HG03342 (cell line): ENCODE data around the gene CD7.

ENCODE experiments used
- ATAC-seq: cut with Tn5 transposase; IDR thresholded peaks from one replicate; pipeline ENCODE4 v1.9.1; 2021; ENCODE audit warnings: mild to moderate bottlenecking, moderate library complexity; ENCODE audit not compliant: unreplicated experiment

The CD7 gene

GRCh38 chr17:82329683-82330321 lies 12.4 kb upstream of the CD7 start:
- ATAC-seq, result no peak

- no peak for ATAC-seq
Observed at GRCh38 chr17:82328994-82329507, 11.6 kb upstream of the CD7 start.

DNA sequence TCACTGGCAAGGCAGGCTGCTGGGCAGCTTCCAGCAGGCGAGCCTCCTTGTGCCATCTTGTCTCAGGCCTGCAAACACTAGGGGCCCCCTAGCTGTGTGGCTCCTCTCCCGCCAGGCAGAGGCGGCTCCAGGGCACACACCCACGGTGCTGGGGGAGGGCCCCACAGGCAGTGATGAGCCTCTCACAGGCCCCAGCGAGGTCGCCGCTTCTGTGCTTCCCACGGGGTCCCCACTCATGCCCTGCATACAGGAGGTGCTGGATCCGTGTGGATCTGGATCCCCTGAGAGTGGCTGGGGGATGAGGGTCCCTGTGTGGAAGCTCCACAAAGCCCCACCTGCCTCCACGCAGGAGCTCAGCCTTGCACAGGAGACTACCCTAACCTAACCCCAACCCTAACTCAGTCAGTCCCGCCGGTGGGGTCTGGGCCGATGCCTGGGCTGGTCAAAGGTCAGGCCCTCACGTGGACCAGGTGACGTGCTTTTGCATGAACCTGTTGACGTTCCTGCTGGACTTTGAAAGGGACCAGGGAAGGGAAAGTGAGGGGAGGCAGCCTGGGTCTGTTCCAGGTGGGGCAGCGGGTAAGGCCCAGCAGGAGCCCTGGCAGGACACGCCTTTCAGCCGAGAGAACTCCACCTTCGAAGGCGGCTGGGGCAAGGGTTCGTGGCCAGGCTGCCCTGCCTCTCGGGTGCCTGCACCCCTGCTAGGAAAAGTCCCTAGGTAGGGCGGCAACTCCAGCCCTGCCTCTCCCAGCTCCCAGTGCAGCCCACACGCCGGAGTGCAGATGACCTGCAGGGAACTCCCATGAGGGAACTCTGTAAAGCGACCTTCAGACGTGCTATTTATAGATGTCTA lies 11.0 kb upstream of the CD7 start:
- ATAC-seq, result no peak

GRCh38 chr17:82327757-82328140 lies 10.3 kb upstream of the CD7 start:
- no peak for ATAC-seq

GRCh38 chr17:82327289-82327688 lies 9.9 kb upstream of the CD7 start:
- no peak for ATAC-seq

DNA sequence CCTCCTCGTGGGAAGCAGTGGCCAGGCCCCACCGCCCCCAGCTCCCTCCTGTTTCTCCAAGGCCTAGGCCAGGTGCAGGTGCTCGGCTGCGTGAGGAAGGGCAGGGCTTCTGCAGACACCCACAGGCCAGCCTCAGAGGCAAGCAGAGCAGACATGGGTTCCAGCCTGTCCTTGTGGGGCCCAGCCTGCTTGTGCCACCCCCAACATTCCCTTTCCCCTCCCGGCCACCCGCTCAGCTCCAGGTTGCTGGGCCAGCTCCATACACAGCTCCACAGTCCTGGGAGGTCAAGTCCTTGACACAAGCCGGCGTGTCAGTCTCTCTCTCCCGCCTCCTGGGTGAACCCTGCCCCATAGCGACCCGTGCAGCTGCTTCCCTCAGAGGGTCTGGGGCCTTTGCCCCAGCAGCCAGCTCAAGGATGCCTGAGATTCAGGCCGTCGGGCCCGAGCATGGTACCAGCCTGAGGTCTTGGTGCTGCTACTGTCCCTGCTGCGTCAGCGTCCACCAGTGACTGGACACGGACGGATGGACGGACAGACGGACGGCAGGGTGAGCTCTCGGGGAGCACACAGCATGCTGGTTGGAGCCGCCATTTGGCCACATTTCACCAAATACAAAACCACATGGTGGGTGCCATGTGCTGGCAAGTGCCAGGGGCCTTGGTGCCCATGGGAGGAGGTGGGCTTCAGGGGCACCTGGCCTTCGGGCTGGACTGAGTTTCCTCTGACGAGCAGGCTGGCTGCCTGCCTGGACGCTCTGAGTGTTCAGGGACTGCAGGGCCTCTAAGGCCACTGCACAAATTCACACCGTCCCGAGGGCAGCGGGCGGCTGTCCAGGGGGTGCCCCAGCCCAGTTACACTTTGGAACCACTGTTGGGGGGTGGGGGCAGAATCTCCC lies 8.1 kb upstream of the CD7 start:
- ATAC-seq, result no peak

DNA sequence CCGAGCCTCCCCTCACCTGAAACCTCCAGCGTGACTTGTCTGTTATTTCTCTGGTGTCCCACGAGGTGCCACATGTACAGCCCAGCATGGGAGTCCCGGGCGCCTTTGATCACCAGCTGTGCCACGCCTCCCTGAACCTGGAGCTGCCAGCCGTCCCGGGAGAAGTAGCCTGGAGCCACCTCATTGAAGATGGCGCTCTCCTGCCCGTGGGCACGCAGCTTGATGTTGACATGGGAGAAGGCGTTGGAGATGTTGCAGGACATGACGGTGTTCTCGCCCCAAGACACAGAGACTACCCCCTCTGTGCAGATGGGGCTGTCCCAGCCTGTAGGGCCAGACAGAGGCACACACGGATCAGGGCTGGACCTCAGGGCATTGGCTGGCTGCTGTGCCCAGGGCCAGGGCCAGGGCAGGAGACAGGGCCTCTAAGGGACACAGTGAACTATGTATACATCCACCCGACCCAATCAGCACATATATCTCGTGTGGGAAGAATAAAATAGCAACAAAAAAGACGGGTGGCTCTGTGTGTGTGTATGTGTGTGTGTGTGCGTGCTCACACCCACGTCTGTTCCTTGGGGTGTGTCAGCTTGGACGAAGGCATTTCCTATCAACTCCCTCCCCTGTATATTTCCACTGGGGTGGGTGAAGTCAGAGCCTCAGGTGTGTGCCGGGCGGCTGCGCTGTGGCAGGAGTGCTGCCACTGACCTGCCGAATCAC lies 7.3 kb upstream of the CD7 start:
- ATAC-seq, result no peak

DNA sequence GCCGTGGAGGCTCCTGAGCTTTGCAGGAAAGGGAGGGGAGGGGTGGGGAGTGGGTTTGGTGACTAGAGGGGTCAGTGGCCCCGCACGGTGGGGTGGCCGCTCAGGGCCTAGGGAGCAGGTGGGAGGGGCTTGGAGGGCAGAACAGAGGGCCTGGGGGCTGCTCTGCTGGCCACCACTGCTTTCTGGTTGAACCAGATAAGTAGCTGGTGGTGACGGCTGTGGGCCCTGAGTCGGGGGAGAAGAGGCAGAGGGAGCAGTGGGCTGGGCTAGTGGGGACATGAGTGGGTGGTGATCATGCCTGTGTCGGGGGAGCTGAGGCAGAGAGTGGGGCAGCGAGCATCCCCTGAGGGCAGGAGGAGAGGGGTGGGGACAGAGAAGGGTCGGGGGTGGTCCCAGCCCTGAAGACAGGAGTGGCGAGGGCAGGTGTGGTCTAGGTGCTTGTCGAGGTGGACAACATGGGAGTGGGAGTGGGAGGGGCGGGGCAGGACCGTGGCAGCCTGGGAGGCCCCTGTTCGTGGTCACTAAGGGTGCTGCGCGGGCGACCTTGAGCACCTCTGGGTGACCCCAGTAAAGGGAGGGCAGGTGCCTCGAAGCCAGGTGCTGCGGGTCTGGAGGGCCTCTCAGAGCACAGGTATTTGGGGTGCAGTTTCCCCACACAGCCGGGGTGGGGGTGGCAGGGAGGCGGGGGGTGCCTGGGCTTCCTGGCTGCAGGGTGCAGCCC lies 6.3 kb upstream of the CD7 start:
- no peak for ATAC-seq

GRCh38 chr17:82322526-82323453 lies 5.4 kb upstream of the CD7 start:
- ATAC-seq, result no peak

GRCh38 chr17:82321947-82322466 lies 4.6 kb upstream of the CD7 start:
- no peak for ATAC-seq

DNA sequence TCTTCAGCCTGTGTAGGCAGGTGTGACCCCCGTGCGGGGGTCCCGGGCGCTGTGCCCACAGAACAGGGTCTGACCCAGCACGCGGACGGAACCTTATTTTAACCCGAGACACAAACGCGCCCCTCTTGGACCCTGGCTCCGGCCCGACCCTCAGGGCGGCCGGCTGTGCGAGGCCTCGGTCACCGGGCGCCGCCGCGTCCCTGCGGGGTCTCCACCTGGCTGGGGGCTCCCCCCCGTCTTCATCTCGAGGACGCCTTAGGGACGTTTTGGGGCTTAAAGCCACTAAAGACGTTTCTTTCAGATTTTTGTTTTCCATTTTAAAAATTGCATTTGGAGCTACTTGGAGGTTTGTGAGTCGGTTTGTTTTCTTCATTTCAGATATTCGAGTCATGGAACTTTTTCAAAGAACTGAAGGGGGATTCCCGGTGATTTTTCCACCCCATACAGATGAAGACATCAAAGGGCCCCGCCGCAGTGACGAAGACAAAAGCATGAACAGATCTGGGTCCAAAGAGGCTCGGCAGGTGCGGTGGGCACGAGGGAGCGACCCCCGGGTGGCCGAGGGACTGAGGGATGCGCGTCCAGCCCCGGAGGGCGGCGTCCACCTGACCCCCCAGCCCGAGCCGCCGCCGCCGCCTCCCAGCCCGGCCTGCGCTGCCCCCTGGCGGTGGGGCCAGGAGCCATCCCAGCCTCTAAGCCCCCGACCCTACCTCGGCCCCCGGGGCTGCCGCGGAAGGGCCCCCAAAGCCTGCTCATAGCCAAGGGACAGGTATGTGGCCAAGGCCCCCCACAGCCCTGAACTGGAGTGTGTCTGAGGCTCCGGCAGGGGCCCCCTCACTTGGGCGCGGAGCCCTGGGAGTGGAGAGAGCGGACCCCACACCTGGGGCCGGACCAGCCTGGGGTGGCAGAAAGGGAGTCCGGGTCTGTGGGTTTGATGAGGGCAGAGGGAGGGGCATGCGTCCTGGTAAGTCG lies 3.8 kb upstream of the CD7 start:
- ATAC-seq, result no peak

GRCh38 chr17:82320140-82320840 lies 2.9 kb upstream of the CD7 start:
- no peak for ATAC-seq

DNA sequence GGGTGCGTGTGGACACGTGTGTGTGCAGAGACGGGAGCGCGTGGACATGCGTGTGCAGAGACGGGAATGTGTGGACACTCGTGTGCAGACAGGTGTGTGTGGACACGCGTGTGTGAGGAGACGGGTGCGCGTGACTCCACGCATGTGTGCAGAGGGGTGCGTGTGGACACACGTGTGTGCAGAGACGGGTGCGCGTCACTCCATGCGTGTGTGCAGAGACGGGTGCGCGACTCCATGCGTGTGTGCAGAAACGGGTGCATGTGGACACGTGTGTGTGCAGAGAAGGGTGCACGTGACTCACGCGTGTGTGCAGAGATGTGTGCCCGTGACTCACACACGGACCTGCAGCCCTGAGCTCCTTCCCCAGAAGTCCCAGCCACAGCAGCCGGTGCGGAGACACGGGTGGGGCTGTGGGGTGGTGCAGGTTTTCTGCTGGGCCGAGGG lies 2.2 kb upstream of the CD7 start:
- no peak for ATAC-seq

- ATAC-seq, result no peak
Observed at GRCh38 chr17:82318772-82319606, 1.6 kb upstream of the CD7 start.

DNA sequence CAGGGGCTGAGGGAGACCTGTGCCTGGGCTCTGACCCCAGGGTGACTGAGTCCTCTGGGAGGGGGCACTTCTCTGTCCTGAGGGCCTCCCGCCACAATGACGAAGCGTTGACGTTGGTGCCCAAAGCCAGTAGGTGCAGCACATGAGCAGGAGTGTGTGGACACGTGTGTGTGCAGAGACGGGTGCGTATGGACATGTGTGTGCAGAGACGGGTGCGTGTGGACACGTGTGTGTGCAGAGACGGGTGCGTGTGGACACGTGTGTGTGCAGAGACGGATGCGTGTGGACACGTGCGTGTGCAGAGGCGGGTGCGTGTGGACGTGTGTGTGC lies 726 bp upstream of the CD7 start:
- no peak for ATAC-seq
